ENCODE results near the gene KLHL4.
"Not testable (repeated sequence)": the region's sequence is repeated elsewhere in the genome, so short reads cannot be mapped to it uniquely, and the experiment has no call there.

KLHL4 gene

GRCh38 chrX:87517571-87518141 lies at the start of gene KLHL4:
KLHL4 (plus strand) TSS chrX:87517802; CDS start chrX:87517894, 92 bp downstream.
- no peak for DNase-seq

- no peak for DNase-seq
These were observed 48.7 kb upstream of the KLHL4 start for GRCh38 chrX:87468941-87469340.

GRCh38 chrX:87475793-87476192 lies 41.8 kb upstream of the KLHL4 start:
- DNase-seq = no peak

- DNase-seq = not testable (repeated sequence)
These were observed 38.9 kb upstream of the KLHL4 start for GRCh38 chrX:87478703-87479102.

GRCh38 chrX:87489071-87489470 lies 28.5 kb upstream of the KLHL4 start:
- DNase-seq = no peak

- no peak for DNase-seq
These were observed 1.8 kb upstream of the KLHL4 start for GRCh38 chrX:87515836-87516235.

GRCh38 chrX:87516717-87517121 lies 883 bp upstream of the KLHL4 start:
- no peak for DNase-seq

GRCh38 chrX:87518504-87518903 lies 902 bp downstream of the KLHL4 start:
- no peak for DNase-seq

GRCh38 chrX:87525771-87526229 lies 8.2 kb downstream of the KLHL4 start:
- DNase-seq = no peak

GRCh38 chrX:87526281-87526680 lies 8.7 kb downstream of the KLHL4 start:
- no peak for DNase-seq

GRCh38 chrX:87528487-87528886 lies 10.9 kb downstream of the KLHL4 start:
- DNase-seq = no peak

- no peak for DNase-seq
These were observed 54.4 kb downstream of the KLHL4 start for GRCh38 chrX:87571964-87572363.

- DNase-seq = no peak
These were observed 55.3 kb downstream of the KLHL4 start for GRCh38 chrX:87572901-87573300.

- no peak for DNase-seq
These were observed 61.4 kb downstream of the KLHL4 start for GRCh38 chrX:87578978-87579377.

- DNase-seq = no peak
These were observed 63.3 kb downstream of the KLHL4 start for GRCh38 chrX:87580862-87581261.

- DNase-seq = no peak
These were observed 64.9 kb downstream of the KLHL4 start for GRCh38 chrX:87582453-87582852.

GRCh38 chrX:87583679-87584078 lies 66.1 kb downstream of the KLHL4 start:
- DNase-seq = peak in 2 of 3 donors; percentile 0 to 4

- DNase-seq = no peak
These were observed 98.8 kb downstream of the KLHL4 start for GRCh38 chrX:87616371-87616770.

GRCh38 chrX:87621697-87622096 lies 104.1 kb downstream of the KLHL4 start:
- DNase-seq = no peak

- DNase-seq = no peak
These were observed 109.4 kb downstream of the KLHL4 start for GRCh38 chrX:87626996-87627395.

GRCh38 chrX:87634361-87634760 lies 116.8 kb downstream of the KLHL4 start:
- no peak for DNase-seq

- no peak for DNase-seq
These were observed 118.9 kb downstream of the KLHL4 start for GRCh38 chrX:87636533-87636932.

- not testable (repeated sequence) for DNase-seq
These were observed 123.8 kb downstream of the KLHL4 start for GRCh38 chrX:87641439-87641838.

- no peak for DNase-seq
These were observed 144.2 kb downstream of the KLHL4 start for GRCh38 chrX:87661761-87662160.

- no peak for DNase-seq
These were observed 145.8 kb downstream of the KLHL4 start for GRCh38 chrX:87663421-87663820.

Data from suppressor macrophage treated with lipopolysaccharide for 1 hour (primary cell).